HS-5 (cell line): ENCODE results near the gene SKIC8.
A peak's percentile ranks its signal among the peaks of the same experiment; 100 is the strongest.
"Not testable (repeated sequence)": the region's sequence is repeated elsewhere in the genome, so short reads cannot be mapped to it uniquely, and the experiment has no call there.

Experiments
- DNase-seq: peaks from one replicate; pipeline ENCODE4 v3.0.0-alpha.2; 2012; ENCODE audit warnings: low read depth

Gene SKIC8

GRCh38 chr15:78255421-78256043 is 43.9 kb downstream of the SKIC8 start:
- DNase-seq = no peak

GRCh38 chr15:78251136-78251535 is 48.3 kb downstream of the SKIC8 start:
- no peak for DNase-seq

- DNase-seq = no peak
These were observed 50.3 kb downstream of the SKIC8 start for GRCh38 chr15:78249131-78249530.

GRCh38 chr15:78247911-78248310 is 51.5 kb downstream of the SKIC8 start:
- DNase-seq = no peak

- DNase-seq = not testable (repeated sequence)
These were observed 53.3 kb downstream of the SKIC8 start for GRCh38 chr15:78245976-78246620.

- not testable (repeated sequence) for DNase-seq
These were observed 54.0 kb downstream of the SKIC8 start for GRCh38 chr15:78245392-78245791.

- no peak for DNase-seq
These were observed 54.5 kb downstream of the SKIC8 start for GRCh38 chr15:78244893-78245292.

GRCh38 chr15:78244101-78244500 is 55.3 kb downstream of the SKIC8 start:
- DNase-seq = no peak

GRCh38 chr15:78243491-78243941 is 55.9 kb downstream of the SKIC8 start:
- DNase-seq = no peak

GRCh38 chr15:78243058-78243457 is 56.4 kb downstream of the SKIC8 start:
- no peak for DNase-seq

- DNase-seq = no peak
These were observed 57.3 kb downstream of the SKIC8 start for GRCh38 chr15:78242128-78242527.

GRCh38 chr15:78241017-78241416 is 58.4 kb downstream of the SKIC8 start:
- DNase-seq = peak; percentile 18

GRCh38 chr15:78239811-78240210 is 59.6 kb downstream of the SKIC8 start:
- no peak for DNase-seq

GRCh38 chr15:78237146-78237545 is 62.3 kb downstream of the SKIC8 start:
- DNase-seq = no peak

- no peak for DNase-seq
These were observed 62.9 kb downstream of the SKIC8 start for GRCh38 chr15:78236491-78236890.

- no peak for DNase-seq
These were observed 64.8 kb downstream of the SKIC8 start, which contains the start of gene ACSBG1 for GRCh38 chr15:78234515-78235040. ACSBG1 (minus strand) TSS chr15:78234565; CDS start chr15:78234501, 64 bp downstream.

GRCh38 chr15:78233496-78233895 is 65.9 kb downstream of the SKIC8 start:
- no peak for DNase-seq
